HL-60/S4 treated with phorbol 12-myristate 13-acetate at 8.2 ng/mL for 4 days and 3 days (cell line): ENCODE data around the gene PPP2R5D.
"Not testable (repeated sequence)": the region's sequence is repeated elsewhere in the genome, so short reads cannot be mapped to it uniquely, and the experiment has no call there.

Experiments used
- in situ Hi-C: fragments of 300-500 bp; cut with MboI; formaldehyde crosslinking; loops from 2 replicates; pipeline ENCODE4 v1.15.0; 2022; ENCODE audit warnings: low sequenced_read_pairs

The PPP2R5D gene

GRCh38 chr6:42984001-42984923, at the start of gene PPP2R5D:
TSS of gene PPP2R5D (plus strand) at chr6:42984570. CDS start at chr6:42984678, 108 bp downstream.
- in situ Hi-C loops, result no loop called here

DNA sequence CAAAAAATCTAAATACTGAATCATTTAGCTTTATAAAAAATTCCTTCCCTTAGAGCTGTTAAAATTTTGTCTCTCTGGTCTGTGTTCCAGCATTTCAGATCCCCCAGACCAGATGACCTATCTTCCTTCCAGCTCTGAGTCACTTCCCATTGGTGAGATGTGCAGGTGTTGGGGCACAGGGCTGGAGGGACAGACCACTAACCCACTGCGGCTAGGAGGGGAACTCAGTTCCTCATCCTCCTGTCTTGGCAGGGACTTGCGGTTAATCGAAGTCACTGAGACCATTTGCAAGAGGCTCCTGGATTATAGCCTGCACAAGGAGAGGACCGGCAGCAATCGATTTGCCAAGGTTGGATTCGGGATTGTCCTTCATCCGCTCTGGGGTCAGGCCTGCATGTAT, 49.0 kb upstream of the PPP2R5D start:
- in situ Hi-C loops, result no loop called here

DNA sequence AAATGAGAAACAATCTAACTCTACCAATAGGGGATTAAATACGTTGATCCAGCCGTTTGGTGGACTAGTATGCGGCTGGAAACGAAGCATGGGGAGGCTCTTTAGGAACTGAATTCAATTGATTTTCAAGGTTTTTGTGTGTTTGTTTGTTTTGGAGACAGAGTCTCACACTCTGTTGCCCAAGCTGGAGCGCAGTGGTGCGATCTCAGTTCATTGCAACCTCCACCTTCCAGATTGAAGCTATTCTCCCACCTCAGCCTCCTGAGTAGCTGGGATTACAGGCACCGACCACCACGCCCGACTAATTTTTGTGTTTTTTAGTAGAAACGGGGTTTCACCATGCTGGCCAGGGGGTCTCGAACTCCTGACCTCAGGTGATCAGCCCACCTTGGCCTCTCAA, 48.0 kb upstream of the PPP2R5D start:
- in situ Hi-C loops, result no loop called here

GRCh38 chr6:42937548-42938427, 46.6 kb upstream of the PPP2R5D start:
- in situ Hi-C loops, result no loop called here

DNA sequence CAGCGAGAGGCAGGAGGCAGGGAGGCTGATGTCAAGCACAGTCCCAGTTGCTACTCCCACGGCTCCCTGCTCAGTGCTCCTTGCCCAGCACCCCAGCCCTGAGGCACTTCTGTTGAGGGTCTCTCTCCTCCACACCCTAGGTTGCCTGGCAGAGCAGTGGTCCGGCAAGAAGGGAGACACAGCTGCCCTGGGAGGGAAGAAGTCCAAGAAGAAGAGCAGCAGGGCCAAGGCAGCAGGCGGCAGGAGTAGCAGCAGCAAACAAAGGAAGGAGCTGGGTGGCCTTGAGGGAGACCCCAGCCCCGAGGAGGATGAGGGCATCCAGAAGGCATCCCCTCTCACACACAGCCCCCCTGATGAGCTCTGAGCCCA, 46.0 kb upstream of the PPP2R5D start:
- in situ Hi-C loops, result no loop called here

GRCh38 chr6:42938987-42939809, 45.2 kb upstream of the PPP2R5D start:
- in situ Hi-C loops, result no loop called here

DNA sequence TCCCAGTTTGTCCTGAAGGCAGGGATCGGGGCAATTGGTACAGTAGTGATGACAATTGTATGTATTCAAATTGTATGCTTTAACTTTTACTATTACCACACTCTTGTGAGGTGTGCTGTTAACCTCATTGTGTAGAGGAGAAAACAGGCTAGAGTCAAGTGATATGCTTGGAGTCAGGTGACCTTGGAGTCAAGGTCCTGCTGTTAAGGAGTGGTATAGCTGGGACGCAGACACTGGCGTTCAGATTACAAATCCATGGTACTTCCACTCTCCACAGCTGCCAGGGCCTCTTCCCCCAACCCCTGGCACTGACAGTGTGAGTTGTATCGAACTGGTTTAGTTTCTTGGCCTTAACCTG, 44.6 kb upstream of the PPP2R5D start:
- in situ Hi-C loops, result no loop called here

GRCh38 chr6:42940493-42941045, 43.8 kb upstream of the PPP2R5D start:
- in situ Hi-C loops, result no loop called here

DNA sequence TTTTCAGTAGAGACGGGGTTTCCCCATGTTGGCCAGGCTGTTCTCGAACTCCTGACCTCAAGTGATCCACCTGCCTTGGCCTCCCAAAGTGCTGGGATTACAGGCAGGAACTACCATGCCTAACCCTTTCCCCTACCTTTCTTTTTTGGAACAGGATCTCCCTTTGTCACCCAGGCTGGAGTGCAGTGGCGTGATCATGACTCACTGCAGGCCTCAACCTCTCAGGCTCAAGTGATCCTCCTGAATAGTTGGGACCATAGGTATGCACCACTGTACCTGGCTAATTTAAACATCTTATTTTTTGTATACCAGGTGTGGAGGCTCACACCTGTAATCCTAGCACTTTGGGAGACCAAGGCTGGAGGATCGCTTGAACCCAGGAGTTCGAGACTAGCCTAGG, 43.0 kb upstream of the PPP2R5D start:
- in situ Hi-C loops, result not testable (repeated sequence)

GRCh38 chr6:42942444-42942843, 41.9 kb upstream of the PPP2R5D start:
- in situ Hi-C loops, result no loop called here

GRCh38 chr6:42947950-42948349, 36.4 kb upstream of the PPP2R5D start:
- in situ Hi-C loops, result no loop called here

- in situ Hi-C loops, result no loop called here
Observed at GRCh38 chr6:42952389-42952788, 32.0 kb upstream of the PPP2R5D start.

GRCh38 chr6:42954405-42954804, 30.0 kb upstream of the PPP2R5D start:
- in situ Hi-C loops, result not testable (repeated sequence)

DNA sequence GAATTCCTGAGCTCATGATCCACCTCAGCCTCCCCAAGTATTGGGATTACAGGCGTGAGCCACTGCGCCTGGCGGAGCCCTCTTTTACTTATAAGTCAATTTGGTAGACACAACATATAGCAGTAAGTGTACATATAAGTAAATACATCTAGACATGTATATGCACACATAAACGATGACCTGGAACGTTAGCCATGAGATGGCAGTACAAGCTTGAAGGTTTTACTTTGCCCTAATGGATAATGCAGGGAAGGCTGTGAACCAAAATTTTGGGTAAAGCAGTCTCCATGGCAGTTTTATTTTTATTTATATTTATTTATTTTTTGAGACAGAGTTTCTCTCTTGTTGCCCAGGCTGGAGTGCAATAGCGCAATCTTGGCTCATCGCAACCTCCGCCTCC, 26.2 kb upstream of the PPP2R5D start:
- in situ Hi-C loops, result no loop called here

DNA sequence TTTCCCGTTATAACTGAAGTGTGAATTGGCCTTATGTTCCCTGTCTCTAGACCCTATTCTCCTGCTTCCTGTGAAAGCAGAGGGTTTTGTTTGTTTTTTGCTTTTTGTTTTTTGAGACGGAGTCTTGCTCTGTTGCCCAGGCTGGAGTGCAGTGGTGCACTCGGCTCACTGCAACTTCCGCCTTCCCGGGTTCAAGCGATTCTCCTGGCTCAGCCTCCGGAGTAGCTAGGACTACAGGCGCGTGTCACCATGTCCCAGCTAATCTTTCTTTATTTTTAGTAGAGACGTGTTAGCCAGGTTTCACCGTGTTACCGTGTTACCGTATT, 24.5 kb upstream of the PPP2R5D start:
- in situ Hi-C loops, result no loop called here

GRCh38 chr6:42960243-42961019, 23.9 kb upstream of the PPP2R5D start, which contains the start of gene GNMT:
TSS of gene GNMT (plus strand) at chr6:42960754. CDS start at chr6:42960768, 14 bp downstream.
- in situ Hi-C loops, result no loop called here

GRCh38 chr6:42961020-42961470, 23.3 kb upstream of the PPP2R5D start:
- in situ Hi-C loops, result no loop called here

DNA sequence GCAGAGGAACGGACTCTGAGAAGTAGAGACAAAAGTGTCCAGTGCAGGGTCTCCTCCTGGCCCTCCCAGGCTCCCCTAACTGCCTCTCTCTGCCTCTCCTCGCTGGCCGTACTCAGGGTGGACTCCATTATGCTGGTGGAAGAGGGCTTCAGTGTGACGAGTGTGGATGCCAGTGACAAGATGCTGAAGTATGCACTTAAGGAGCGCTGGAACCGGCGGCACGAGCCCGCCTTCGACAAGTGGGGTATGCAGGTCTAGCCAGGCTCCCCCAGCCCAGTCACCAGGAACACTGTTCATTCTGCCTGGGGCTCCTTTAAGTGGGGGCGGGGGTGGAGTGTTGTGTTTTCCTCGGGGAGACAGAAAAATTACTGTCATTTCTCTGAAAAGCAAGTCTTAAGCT, 22.3 kb upstream of the PPP2R5D start:
- in situ Hi-C loops, result no loop called here

GRCh38 chr6:42962502-42963178, 21.7 kb upstream of the PPP2R5D start:
- in situ Hi-C loops, result no loop called here
